Activated naive CD4-positive, alpha-beta T cell treated with anti-CD3 and anti-CD28 coated beads, Interleukin-2, amount 10 ng/mL, durations not matched to agents 7 days and 5 days (primary cell): Measurements from ENCODE around the gene GTF2E1.
"Not testable (repeated sequence)": the region's sequence is repeated elsewhere in the genome, so short reads cannot be mapped to it uniquely, and the experiment has no call there.

Experiments
- CTCF ChIA-PET: fragments of 350-600 bp; sonication (Branson Sonifier 250); formaldehyde crosslinking; loops from one replicate; lab custom pipeline; 2021; ENCODE audit warnings: antibody characterized with exemption; lab: Charles Lee
- DNase-seq: peaks from one replicate; pipeline ENCODE4 v3.0.0-alpha.2; 2020
- H3K27ac Mint-ChIP-seq: one replicate; pipeline ENCODE4 v1.8.0; 2021; ENCODE audit warnings: mild to moderate bottlenecking, moderate library complexity, mixed read lengths
- H3K27me3 Mint-ChIP-seq: one replicate; pipeline ENCODE4 v1.8.0; 2021; ENCODE audit warnings: mild to moderate bottlenecking, mixed read lengths
- H3K36me3 Mint-ChIP-seq: one replicate; pipeline ENCODE4 v1.8.0; 2021; ENCODE audit warnings: mixed read lengths
- H3K4me1 Mint-ChIP-seq: one replicate; pipeline ENCODE4 v1.8.0; 2021; ENCODE audit warnings: mixed read lengths
- H3K4me3 Mint-ChIP-seq: one replicate; pipeline ENCODE4 v1.8.0; 2021; ENCODE audit warnings: mild to moderate bottlenecking, moderate library complexity, mixed read lengths
- H3K9me3 Mint-ChIP-seq: one replicate; pipeline ENCODE4 v1.8.0; 2021; ENCODE audit warnings: mixed read lengths

The GTF2E1 gene

DNA sequence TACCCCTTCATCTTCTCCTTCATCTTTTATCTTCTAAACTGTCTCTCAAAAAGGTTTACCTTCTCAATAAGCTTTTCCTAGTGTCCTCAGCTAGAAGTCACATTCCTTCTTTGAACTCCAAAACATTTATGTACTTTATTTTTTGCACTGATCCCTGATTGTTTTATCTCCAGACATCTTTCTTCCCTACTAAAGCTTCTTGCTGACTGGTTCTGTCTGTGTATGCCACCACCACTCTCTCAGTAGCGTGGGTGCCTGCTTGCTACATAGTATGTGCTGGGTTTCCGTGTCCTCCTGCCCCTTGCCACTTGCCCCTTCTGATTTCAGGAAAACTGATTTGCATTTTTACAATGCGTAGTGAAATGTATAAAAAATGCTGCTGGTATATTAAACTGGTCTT is 24.0 kb downstream of the GTF2E1 start:
- Mint-ChIP-seq H3K4me1 (peaks cover 11% of the 10 kb centered on the region), H3K27me3 (no peaks in the 10 kb centered on the region), H3K9me3 (no peaks in the 10 kb centered on the region), H3K4me3 (no peak overlapping the region), H3K36me3 (peaks cover 8% of the 10 kb centered on the region), H3K27ac (no peak overlapping the region)
- DNase-seq: no peak
- CTCF ChIA-PET: interaction anchor here (1.5 kb wide), 1 partner anchor 28 kb away, joined by 4 read pairs; no protein-coding TSS in a partner anchor

- H3K4me1 Mint-ChIP-seq: peaks cover 10% of the 10 kb centered on the region
- H3K27me3 Mint-ChIP-seq: no peaks in the 10 kb centered on the region
- no peaks in the 10 kb centered on the region for H3K9me3 Mint-ChIP-seq
- no peak for DNase-seq
- no peak overlapping the region for H3K4me3 Mint-ChIP-seq
- CTCF ChIA-PET: interaction anchor here (1.5 kb wide), 1 partner anchor 28 kb away, joined by 4 read pairs; no protein-coding TSS in a partner anchor
- peaks cover 8% of the 10 kb centered on the region for H3K36me3 Mint-ChIP-seq
- no peak overlapping the region for H3K27ac Mint-ChIP-seq
Observed at GRCh38 chr3:120767106-120767505, 24.6 kb downstream of the GTF2E1 start.

DNA sequence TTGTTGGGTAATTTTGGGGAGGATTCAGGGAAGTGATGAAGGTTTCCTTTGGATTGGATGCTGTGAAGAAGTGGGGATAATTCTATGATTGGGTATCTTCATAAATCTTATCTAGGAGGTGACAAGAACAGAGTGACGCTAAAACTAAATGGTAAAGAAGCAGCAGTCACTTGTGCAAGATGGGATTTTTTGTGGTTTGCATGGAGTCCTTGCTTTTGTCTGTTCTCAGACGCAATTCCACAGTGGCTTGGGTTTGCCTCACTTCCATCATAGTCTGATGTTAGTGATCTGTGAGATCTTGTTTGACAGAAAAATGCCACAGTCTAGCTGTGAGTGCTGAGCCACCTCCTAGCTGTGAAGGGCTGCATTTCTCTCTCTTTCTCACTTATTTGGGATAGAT is 26.9 kb downstream of the GTF2E1 start:
- Mint-ChIP-seq H3K36me3 (peaks cover 10% of the 10 kb centered on the region), H3K27me3 (no peaks in the 10 kb centered on the region), H3K4me3 (no peak overlapping the region), H3K4me1 (peaks cover 10% of the 10 kb centered on the region), H3K9me3 (no peaks in the 10 kb centered on the region), H3K27ac (no peak overlapping the region)
- CTCF ChIA-PET: no interaction called here
- no peak for DNase-seq

DNA sequence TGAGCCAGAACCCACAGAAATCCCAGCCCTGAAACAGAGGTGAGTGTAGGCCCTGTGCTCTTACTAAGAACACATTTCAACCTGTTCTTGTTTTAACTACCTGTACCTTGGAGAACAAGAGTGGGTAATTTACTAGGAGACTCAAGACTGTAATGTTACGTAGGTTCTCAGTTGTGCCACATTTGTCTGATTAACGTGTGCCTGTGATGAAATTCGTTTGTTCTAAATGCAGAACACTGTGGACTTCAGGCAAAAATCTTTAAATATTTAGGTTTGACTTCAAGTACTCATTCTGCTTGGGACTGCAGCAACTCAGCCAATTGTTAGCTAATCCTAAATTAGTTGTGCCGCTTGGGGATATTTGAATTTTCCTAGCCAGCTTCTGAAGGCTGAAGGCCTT is 28.3 kb downstream of the GTF2E1 start:
- Mint-ChIP-seq H3K4me3 (no peak overlapping the region), H3K36me3 (peaks cover 10% of the 10 kb centered on the region), H3K9me3 (no peaks in the 10 kb centered on the region), H3K27ac (no peak overlapping the region), H3K27me3 (no peaks in the 10 kb centered on the region), H3K4me1 (peaks cover 7% of the 10 kb centered on the region)
- CTCF ChIA-PET: interaction anchor here (2.3 kb wide), 1 partner anchor 24 kb away, joined by 10 read pairs; no protein-coding TSS in a partner anchor
- DNase-seq: no peak

DNA sequence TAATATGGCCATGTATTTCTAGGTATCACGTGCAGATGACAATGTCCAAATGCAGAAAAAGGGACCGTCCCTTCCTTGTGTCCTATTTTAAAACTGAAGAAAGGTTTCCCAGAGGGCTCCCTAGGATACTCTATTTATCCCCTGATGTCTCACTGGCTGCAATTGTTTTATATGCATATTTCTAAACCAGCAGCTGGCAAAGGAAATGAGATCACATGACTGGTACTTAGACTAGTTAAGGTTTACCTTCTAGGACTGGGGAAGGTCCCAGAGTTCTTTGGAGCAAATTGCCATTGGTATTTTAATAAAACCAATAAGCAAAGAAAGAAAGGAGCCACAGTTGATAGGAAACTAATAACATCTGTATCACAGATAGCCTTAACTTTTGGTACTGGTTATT is 29.5 kb downstream of the GTF2E1 start:
- H3K27me3 Mint-ChIP-seq: no peaks in the 10 kb centered on the region
- no peak overlapping the region for H3K27ac Mint-ChIP-seq
- H3K4me3 Mint-ChIP-seq: no peak overlapping the region
- H3K36me3 Mint-ChIP-seq: peaks cover 11% of the 10 kb centered on the region
- H3K9me3 Mint-ChIP-seq: no peaks in the 10 kb centered on the region
- CTCF ChIA-PET: interaction anchor here (2.3 kb wide), 1 partner anchor 22 kb away, joined by 10 read pairs; no protein-coding TSS in a partner anchor
- H3K4me1 Mint-ChIP-seq: peaks cover 7% of the 10 kb centered on the region
- no peak for DNase-seq

GRCh38 chr3:120773932-120774331 is 31.4 kb downstream of the GTF2E1 start:
- Mint-ChIP-seq H3K4me1 (peaks cover 7% of the 10 kb centered on the region), H3K27me3 (no peaks in the 10 kb centered on the region), H3K36me3 (peaks cover 13% of the 10 kb centered on the region), H3K27ac (no peak overlapping the region), H3K4me3 (no peak overlapping the region), H3K9me3 (no peaks in the 10 kb centered on the region)
- CTCF ChIA-PET: no interaction called here
- DNase-seq: no peak

DNA sequence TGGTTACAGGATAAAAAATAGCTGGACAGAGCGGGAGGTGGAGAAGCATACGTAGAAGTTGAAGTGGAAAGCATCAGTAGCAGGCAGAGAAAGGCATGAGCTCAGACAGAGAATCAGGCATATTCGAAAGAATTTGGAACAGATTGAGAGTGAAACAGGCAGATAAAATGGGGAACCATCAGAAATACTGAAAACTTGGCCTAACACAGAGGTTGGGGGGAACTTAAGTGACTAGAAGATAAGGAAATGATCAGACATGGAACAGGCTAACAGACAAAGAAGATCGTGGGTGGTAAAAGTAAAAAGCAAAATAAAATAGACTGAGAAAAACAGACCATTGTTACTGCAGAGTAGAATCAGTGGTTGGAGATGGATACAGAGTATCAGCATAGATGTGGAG is 32.9 kb downstream of the GTF2E1 start:
- H3K36me3 Mint-ChIP-seq: peaks cover 18% of the 10 kb centered on the region
- CTCF ChIA-PET: interaction anchor here (1.2 kb wide), 1 partner anchor 20 kb away, joined by 6 read pairs; no protein-coding TSS in a partner anchor

GRCh38 chr3:120778776-120779175 is 36.2 kb downstream of the GTF2E1 start:
- Mint-ChIP-seq H3K36me3 (peaks cover 27% of the 10 kb centered on the region), H3K27ac (no peak overlapping the region), H3K4me1 (peaks cover 2% of the 10 kb centered on the region), H3K9me3 (no peaks in the 10 kb centered on the region), H3K4me3 (no peak overlapping the region), H3K27me3 (no peaks in the 10 kb centered on the region)
- no peak for DNase-seq
- CTCF ChIA-PET: no interaction called here

More for the DNA sequence above, 32.9 kb downstream of the GTF2E1 start:
- Mint-ChIP-seq H3K9me3 (no peaks in the 10 kb centered on the region), H3K4me3 (no peak overlapping the region), H3K4me1 (peaks cover 9% of the 10 kb centered on the region), H3K27ac (no peak overlapping the region), H3K27me3 (no peaks in the 10 kb centered on the region)
- DNase-seq: no peak

GRCh38 chr3:120780977-120781376 is 38.4 kb downstream of the GTF2E1 start:
- CTCF ChIA-PET: no interaction called here
- no peaks in the 10 kb centered on the region for H3K9me3 Mint-ChIP-seq
- peaks cover 2% of the 10 kb centered on the region for H3K4me1 Mint-ChIP-seq
- peaks cover 27% of the 10 kb centered on the region for H3K36me3 Mint-ChIP-seq
- no peak overlapping the region for H3K4me3 Mint-ChIP-seq
- no peaks in the 10 kb centered on the region for H3K27me3 Mint-ChIP-seq
- no peak for DNase-seq
- no peak overlapping the region for H3K27ac Mint-ChIP-seq

DNA sequence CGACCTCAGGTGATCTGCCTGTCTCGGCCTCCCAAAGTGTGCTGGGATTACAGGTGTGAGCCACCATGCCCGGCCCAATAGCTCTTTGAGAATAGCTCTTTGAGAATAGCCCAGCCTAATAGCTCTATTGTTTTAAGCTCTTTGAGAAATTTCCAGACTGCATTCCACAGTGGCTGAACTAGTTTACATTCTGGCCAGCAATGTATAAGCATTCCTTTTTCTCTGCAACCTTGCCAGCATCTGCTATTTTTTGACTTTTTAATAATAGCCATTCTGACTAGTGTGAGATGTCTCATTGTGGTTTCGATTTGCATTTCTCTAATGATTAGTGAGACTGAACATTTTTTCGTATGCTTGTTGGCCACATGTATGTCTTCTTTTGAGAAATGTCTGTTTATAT is 43.3 kb downstream of the GTF2E1 start:
- H3K4me1 Mint-ChIP-seq, H3K27ac Mint-ChIP-seq, H3K4me3 Mint-ChIP-seq, H3K9me3 Mint-ChIP-seq, DNase-seq, H3K27me3 Mint-ChIP-seq: not testable (repeated sequence)
- peaks cover 14% of the 10 kb centered on the region for H3K36me3 Mint-ChIP-seq
- CTCF ChIA-PET: interaction anchor here (2.6 kb wide), 1 partner anchor 9 kb away, joined by 9 read pairs; no protein-coding TSS in a partner anchor

DNA sequence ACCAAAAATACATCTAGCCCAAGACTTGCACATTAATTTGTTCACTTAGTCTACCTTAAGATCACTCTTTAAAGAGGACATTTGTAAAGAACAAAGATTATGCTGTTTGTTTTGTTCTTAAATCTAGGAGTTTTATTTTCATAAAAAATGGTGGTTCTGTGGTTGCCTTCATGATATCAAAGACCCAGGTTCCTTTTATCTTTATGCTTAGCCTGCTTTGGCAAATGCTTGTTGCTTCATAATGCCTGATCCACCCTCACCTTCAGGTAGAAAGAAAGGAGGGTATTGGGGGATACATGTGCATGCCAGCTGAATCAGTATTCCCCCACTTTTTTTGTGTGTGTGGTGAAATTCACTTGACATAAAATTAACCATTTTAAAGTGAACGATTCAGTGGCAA is 48.5 kb downstream of the GTF2E1 start:
- DNase-seq: no peak
- Mint-ChIP-seq H3K4me1 (no peaks in the 10 kb centered on the region), H3K36me3 (no peaks in the 10 kb centered on the region), H3K27me3 (no peaks in the 10 kb centered on the region), H3K4me3 (no peak overlapping the region), H3K27ac (no peak overlapping the region), H3K9me3 (no peaks in the 10 kb centered on the region)
- CTCF ChIA-PET: no interaction called here

DNA sequence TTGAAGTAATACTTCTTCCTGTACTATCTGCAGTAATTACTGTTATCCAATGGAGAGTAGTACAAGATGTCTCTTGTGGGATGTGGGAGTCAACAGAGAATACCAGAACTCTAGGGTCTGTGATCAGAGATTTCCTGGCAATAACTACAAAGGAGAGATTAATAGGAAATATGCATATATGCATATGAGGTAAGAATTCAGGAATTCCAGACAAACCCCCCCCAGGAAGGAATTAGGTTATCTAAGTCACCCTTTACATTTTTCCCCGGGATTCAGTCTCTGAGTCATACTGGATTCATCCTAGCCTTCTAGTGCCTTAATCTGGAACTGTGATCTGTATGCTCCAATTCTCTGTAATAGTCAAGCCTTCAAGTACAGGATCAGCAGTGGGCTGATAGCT is 49.4 kb downstream of the GTF2E1 start:
- Mint-ChIP-seq H3K27me3 (no peaks in the 10 kb centered on the region), H3K27ac (no peak overlapping the region), H3K9me3 (no peaks in the 10 kb centered on the region), H3K4me1 (no peaks in the 10 kb centered on the region), H3K36me3 (no peaks in the 10 kb centered on the region), H3K4me3 (no peak overlapping the region)
- no peak for DNase-seq
- CTCF ChIA-PET: interaction anchor here (4.4 to 4.6 kb wide), 2 partner anchors 226 to 374 kb away, joined by 28 to 45 read pairs; no protein-coding TSS in a partner anchor

- Mint-ChIP-seq H3K4me1 (no peaks in the 10 kb centered on the region), H3K27ac (no peak overlapping the region), H3K9me3 (no peaks in the 10 kb centered on the region), H3K4me3 (no peak overlapping the region), H3K36me3 (no peaks in the 10 kb centered on the region), H3K27me3 (no peaks in the 10 kb centered on the region)
- CTCF ChIA-PET: interaction anchor here (2.1 to 4.6 kb wide), 4 partner anchors 22 to 375 kb away, joined by 10 to 56 read pairs (median 36); no protein-coding TSS in a partner anchor
- DNase-seq: no peak
Observed at GRCh38 chr3:120793601-120794000, 51.1 kb downstream of the GTF2E1 start.

DNA sequence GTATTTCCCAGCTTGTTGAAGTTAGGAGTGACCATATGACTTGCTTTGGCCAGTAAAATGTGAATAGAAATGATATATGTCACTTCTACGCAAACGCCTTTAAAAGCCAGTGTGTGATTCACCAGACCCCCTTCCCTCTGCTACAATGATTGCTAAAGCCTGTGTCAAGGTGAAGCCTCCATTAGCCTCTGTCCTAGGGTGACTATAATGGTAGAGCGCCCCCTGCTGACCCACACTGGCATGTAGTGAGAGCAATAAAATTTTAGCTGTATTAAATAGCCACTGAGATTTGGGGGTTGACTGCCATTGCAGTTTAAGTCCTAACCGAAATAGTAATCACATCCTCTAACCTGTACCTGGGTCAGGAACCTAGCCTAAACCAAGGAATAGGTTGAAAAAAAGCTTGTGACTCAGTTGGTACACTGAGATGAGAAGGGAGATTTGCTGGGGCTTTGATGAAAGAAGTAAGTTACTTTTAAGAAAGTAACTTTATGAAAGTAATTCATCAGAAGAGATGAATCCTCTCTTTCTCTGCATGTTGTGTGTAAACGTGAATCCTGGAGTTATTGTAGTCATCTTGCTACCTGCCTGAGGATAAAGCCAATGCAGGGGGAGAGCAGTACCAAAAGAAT is 52.6 kb downstream of the GTF2E1 start:
- H3K9me3 Mint-ChIP-seq: no peaks in the 10 kb centered on the region
- H3K27me3 Mint-ChIP-seq: no peaks in the 10 kb centered on the region
- peak; percentile 90 for DNase-seq
- CTCF ChIA-PET: interaction anchor here (0.6 to 4.6 kb wide), 20 partner anchors 10 to 566 kb away, joined by 3 to 56 read pairs (median 4); no protein-coding TSS in a partner anchor
- H3K4me3 Mint-ChIP-seq: no peak overlapping the region
- H3K27ac Mint-ChIP-seq: no peak overlapping the region
- H3K36me3 Mint-ChIP-seq: no peaks in the 10 kb centered on the region
- H3K4me1 Mint-ChIP-seq: no peaks in the 10 kb centered on the region

DNA sequence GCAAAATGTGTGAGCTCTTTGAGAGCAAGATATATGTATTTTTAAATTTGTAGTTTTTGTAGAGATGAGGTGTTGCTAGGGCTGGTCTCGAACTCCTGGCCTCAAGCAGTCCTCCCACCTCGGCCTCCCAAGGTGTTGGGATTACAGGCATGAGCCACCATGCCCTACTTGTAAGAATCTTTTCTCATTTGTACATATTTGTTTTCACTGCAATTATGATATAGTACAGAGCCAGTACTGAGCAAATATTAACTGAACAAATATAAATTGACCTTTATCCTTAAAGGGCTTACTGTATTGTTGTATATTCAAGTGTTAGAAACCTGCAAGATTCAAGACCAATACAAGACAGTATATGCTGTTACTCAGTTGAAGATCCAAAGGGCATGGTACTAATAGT is 53.4 kb downstream of the GTF2E1 start:
- CTCF ChIA-PET: interaction anchor here (1.1 to 4.6 kb wide), 5 partner anchors 22 to 378 kb away, joined by 3 to 56 read pairs (median 28); no protein-coding TSS in a partner anchor

More for the DNA sequence above, 53.4 kb downstream of the GTF2E1 start:
- DNase-seq: no peak
- Mint-ChIP-seq H3K27me3 (no peaks in the 10 kb centered on the region), H3K9me3 (no peaks in the 10 kb centered on the region), H3K36me3 (no peaks in the 10 kb centered on the region), H3K4me1 (no peaks in the 10 kb centered on the region), H3K4me3 (no peak overlapping the region), H3K27ac (no peak overlapping the region)
